Lung microvascular endothelial cell (primary cell): ENCODE data around the gene OXCT2. TPM values are rescaled to one million over a fixed set of nuclear protein-coding genes. Genes with fewer than 3 reads are reported as not detected.
"Not testable (repeated sequence)": the region's sequence is repeated elsewhere in the genome, so short reads cannot be mapped to it uniquely, and the experiment has no call there.

Source experiments
- DNase-seq, 2 donors: peaks; one replicate each; pipeline versions ENCODE4 v3.0.0 to v3.0.0-alpha.2; 2010; ENCODE audit warnings: low read depth in 2 of 2
- total RNA-seq: library from RNA; depleted of rRNA; stranded (reverse); fragments of >200 nt; gene quantifications from 2 replicates; pipeline ENCODE4 v1.2.1, GENCODE V29; 2014

OXCT2 gene
- 2.6 and 4.2 TPM in 2 replicates for total RNA-seq

DNA sequence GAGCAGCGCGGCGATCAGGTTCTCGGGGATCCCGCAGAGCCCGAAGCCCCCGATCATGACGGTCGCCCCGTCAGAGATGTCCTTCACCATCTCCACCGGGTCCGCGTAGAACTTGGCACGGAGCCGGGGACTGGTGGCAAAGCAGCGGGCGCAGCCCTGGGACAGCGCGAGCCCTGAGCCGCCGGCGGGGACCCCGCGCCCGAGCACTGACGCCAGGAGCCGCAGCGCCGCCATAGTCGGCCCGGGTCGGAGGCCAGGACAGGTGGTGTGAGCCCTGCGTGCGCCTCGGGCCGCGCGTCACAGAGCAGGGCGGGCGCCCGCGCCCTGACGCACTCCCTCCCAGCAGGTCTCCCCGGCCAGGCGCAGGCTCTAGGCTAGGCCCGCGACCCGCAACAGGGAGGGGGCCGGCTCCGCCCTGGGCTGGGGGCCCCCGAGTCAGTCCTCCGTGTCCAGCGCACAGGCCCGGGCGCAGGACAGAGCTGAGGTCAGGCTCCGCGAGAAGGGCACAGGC, at the start of gene OXCT2:
OXCT2 (minus strand) TSS at position 327 of the 511 bp plus-strand sequence; CDS start at position 234, 93 bp downstream.
- not testable (repeated sequence) for DNase-seq

DNA sequence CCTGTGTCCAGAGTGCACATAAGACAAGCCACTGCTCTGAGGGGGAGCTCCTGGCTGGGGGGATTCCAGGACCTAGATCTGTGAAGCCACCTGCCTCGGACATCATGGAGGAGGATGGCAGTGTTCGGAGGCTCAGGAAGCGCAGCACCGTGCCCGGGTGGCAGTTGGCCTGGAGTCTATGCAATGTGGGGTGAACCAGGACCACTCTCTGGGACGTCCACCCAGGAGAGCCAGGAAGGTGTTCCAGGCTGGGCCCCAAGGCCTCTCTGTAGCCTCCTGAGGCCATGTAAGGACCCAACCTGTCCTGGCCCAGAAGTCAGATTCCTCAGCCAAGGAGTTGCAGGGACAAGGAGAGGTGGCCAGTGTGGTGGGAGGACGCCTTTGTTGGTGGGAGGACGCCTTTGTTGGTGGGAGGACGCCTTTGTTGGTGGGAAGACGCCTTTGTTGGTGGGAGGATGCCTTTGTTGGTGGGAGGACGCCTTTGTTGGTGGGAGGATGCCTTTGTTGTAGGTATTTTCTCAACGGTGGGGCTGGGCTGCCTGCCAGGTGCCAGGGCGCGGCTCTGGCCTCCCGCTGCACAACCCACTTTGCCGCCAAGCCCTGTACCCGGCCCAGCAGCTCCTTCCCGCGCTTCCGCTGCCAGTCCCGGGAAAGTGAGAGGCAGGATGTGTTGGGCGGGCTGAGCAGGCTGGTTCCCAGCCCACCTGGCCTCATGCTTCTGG, 48.1 kb upstream of the OXCT2 start:
- DNase-seq = no peak

DNA sequence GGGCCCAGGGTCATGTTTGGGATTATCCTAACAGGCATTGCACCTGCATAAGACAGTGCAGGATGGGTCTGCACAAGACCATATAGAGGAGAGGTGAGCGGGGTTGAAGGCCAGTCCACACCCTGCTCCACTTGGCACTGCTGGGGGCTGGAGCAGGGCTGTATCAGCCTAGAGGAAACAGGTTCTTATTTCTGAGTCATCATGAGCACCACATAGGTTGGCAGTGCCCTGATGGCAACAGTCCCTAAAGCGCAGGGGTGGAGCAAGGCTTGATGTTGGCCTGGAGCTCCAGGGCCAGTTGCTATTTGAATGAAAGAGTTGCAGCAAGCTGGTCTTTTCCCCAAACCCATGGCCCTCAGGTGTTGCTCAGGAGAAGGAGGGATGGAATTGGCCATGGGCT, 47.3 kb upstream of the OXCT2 start:
- no peak for DNase-seq

DNA sequence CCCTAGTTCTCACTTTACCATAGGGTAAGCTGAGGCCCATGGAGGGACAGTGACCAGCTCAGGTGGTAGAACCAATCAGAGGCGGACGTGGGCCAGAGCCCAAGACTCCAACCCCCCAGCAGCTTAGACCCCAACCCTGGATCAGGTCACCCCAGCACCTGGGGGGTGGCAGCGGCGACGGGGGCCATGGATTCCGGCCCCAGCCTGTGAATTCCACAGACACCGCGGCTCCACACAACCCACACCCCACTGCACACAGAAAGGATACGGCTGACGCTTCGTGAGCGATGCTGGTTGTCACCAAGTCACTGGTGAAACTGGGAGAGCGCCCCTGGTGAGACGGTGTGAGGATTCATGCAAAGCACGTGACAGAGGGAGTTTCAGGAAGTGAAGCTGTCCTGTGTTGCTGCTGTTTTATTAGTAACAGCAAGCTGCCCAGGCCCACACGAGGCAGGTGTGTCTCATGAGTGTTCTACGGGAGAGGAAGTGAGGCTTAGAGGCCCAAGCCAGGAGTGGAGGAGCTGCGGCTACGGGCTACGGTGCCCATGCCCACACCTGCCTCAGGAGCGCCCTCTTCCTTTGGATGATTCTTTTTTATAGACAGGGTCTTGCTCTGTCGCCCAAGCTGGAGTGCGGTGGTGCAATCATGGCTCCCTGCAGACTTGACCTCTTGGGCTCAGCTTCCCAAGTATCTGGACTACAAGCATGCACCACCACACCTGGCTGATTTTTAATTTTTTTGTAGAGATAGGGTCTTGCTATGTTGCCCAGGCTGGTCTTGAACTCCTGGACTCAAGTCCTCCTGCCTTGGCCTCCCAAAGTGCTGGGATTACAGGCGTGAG, 46.2 kb upstream of the OXCT2 start:
- DNase-seq = peak in 1 of 2 donors; percentile 21

DNA sequence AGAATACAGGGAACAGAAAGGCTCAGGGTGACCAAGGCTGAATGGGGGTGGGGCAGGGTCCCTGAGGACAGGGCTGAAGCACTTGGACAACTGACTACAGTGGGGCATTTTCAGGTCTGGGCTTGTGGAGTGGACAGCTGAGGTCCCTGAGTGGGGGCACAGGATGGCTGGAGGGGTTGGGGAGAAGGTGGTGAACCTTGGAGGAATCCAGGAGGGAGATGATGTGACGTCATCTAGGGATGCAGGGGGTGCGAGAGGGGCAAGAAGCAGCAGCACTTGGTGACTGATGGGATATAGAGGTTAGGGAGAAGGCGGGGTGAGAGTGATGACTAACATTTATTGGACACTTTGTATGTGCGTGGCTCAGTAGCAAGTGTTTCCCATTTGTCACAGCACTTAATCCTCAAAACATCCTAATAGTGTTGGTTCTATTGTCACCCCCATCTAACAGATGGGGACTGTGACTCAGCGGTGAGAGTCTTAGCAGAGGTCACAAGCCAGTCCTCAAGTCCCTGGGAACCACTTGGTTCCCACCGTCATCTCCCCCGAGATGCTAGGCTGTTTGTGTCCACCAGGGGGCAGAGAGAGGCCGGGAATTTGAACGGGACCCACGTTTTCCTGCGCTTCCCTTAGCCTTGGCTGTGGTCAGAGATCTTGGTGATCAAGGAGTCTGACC, 45.4 kb upstream of the OXCT2 start:
- DNase-seq = peak; percentile 59 to 87

DNA sequence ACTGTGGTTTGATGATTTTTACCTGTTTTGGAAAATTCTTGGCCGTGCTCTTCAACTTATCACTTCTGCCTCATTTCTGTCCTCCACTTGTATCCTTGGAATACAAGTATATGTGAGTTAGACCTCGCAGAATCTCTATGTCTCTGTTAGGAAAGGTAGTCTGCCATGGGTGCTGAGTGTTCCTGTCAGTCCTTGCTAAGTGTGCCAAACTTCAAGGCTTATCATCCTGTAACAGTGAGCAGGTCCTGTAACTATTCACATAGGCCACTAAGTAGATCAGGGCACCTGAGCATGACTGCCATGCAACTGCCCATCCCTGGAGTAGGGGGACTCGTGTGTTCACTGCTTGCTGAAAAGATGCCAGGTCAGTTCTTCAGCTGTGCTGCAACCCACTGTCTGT, 41.8 kb upstream of the OXCT2 start:
- no peak for DNase-seq

DNA sequence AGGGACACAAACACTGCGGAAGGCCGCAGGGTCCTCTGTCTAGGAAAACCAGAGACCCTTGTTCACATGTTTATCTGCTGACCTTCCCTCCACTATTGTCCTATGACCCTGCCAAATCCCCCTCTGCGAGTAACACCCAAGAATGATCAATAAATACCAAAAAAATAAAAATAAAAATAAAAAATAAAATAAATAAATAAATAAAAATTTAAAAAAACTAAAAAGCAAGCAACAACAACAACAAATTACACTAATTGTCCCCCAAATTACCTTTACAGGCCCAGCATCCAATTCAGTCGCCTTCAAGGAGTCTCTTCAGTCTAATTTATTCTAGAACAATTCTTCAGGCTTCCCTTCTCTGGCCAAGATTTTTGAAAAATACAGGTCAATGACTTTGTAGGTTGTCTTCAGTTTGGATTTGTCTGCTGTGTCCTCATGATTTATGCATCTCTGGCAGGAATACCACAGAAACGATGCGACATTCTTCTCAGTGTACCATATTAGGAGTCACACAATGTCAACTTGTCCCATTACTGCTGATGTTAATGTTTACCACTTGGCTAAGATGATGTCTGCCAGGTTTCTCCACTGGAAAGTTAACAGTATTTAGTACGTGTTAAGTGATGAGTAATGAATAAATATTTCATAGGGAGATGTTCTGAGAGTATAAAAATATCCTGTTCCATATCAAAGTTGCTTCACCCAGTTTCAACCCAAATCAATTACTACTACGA, 37.8 kb upstream of the OXCT2 start:
- no peak for DNase-seq

DNA sequence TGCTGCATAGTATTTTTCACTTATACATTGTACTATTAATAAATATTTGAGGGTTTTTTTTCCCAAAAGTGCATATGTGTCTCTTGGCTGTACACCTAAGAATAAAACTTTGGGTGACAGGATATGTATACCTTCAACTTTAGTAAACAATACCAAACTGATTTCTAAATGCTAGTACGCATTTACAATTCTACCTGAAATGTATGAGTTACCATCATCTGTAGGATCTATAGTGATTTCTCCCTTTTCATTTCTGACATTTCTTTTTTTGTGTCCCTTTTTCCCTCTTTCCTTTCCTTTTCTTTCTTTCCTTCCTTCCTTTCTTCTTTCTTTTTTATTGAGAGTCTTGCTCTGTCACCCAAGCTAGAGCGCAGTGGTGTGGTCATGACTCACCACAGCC, 34.2 kb upstream of the OXCT2 start:
- DNase-seq = no peak

DNA sequence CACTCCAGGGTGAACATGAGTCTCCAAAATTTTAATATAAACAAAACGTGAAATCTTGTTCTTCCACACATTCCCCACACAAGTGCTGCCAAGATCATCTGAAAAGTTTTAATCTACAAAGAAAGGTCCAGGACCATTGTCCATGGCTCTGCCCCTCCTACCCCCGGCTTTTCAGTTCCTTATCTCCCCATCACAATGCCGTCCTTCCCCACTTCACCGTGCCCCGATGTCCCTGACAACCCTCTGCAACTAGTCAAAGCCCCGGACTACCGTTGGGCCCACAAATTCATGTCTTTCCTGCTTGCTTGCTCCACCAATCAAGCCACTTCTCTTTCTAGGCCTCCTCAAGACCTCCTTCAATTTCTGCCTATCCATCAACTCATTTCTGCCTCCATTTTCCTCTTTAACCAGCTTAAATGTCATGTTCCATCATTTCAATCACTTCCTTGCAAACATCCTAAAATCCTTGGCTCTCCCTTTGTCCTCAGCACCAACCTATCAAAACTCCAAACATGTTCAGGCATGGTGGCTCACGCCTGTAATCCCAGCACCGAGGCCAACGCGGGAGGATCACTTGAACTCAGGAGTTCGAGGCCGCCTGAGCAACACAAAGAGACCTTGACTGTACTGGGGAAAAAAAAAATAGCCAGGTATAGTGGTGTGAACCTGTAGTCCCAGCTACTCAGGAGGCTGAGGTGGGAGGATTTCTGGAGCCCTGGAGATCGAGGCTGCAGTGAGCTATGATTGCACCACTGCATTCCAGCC, 31.5 kb upstream of the OXCT2 start:
- DNase-seq = no peak

DNA sequence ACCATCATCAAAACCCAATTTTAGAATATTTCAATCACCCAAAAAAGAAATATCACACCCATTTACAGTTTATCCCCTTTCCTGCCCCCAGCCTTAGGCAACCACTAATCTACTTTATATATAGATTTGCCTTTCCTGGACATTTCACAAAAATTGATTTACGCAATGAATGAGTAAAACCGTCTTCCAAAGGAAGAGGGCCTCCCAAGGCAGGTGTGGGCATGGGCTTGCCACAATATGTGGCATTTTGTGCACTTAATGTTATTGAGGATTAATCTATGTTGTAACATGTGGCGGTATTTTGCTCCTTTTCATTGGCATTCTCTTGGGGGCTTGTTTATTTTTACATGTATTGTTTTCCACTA, 29.3 kb upstream of the OXCT2 start:
- no peak for DNase-seq

DNA sequence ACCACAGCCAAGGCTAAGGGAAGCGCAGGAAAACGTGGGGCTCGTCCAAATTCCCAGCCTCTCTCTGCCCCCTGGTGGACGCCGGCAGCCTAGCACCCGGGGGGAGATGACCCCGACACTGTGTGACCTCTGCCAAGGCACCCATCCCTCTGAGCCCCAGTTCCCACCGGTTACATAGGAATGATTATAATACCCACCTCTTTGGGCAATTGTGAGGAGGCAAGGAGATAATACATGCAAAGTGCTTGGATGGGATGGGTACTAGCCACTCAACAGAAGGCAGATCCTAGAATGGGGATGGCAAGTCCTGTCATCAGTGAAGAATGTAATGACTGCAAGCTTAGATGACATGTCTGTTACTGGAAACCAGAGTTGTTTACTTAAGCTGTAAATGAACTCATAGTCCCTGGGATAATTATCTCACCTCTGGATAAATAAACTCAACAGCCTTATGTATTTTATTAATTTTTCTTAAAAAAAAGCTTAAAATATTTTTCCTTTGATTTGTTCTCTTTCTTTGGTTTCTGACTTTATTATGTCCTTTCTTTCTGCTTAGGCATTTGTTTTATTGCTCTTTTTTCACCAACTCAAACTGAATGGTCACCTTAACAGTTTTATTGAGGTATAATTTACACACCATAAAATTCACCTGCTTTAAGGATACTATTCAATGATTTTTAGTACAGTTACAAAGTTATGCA, 28.8 kb upstream of the OXCT2 start:
- DNase-seq = peak; percentile 48 to 56

DNA sequence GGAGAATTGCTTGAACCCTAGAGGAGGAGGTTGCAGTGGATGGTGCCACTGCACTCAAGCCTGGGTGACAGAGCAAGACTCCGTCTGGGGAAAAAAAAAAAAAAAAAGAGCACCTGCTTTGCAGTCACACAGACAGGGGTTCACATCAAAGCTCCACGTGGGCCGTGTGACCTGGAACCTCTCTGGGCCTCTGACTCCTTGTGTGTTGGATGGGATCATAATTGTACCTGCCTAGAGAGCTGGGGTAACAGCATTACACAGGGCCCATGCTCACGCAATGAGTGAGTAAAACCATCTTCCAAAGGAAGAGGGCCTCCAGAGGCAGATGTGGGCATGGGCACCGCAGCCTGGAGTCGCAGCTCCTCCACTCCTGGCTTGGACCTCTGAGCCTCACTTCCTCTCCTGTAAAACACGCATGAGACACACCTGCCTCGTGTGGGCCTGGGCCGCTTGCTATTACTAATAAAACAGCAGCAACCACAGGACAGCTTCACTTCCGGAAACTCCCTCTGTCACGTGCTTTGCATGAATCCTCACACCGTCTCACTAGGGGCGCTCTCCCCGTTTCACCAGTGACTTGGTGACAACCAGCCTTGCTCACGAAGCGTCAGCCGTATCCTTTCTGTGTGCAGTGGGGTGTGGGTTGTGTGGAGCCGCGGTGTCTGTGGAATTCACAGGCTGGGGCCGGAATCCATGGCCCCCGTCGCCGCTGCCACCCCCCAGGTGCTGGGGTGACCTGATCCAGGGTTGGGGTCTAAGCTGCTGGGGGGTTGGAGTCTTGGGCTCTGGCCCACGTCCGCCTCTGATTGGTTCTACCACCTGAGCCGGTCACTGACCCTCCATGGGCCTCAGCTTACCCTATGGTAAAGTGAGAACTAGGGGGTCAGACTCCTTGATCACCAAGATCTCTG, 28.0 kb upstream of the OXCT2 start:
- DNase-seq = peak in 1 of 2 donors; percentile 45

DNA sequence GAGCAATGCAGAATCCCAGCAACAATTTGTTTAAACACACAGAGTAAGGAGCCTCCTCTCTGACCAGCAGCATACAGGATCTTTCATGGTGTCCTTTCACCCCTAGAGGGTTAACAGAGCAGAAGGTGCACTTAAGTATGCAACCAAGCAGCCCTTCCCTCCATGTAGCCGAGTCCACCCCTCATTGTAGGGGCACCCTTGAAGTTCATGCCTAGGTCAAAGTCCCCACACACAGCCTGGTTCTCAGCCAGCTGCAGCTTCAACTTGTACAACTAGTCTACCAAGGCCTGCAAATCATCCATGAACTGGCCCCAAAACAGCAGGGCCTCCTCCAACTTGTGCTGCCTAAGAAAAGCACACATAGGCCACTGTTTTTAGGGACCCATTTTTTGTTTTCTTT, 24.5 kb upstream of the OXCT2 start:
- DNase-seq = no peak

DNA sequence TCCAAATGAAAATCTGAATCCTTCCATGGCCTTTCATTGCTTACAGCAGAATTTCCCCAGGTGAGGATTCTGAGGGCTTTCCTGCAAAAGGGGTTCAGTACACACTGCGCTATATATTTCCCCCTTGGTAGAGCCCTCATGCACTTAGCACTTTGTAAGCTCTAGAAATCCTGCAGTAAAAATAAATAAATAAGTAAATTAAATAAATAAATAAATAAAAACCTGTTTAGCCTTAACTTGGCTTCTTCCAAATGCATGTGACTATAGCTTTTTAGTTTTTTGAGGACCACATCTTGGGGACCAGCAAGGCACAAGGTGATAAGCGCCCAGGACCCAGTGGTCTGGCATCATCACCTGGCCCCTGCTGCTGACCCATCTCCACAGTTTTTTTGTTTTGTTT, 20.7 kb upstream of the OXCT2 start:
- no peak for DNase-seq

DNA sequence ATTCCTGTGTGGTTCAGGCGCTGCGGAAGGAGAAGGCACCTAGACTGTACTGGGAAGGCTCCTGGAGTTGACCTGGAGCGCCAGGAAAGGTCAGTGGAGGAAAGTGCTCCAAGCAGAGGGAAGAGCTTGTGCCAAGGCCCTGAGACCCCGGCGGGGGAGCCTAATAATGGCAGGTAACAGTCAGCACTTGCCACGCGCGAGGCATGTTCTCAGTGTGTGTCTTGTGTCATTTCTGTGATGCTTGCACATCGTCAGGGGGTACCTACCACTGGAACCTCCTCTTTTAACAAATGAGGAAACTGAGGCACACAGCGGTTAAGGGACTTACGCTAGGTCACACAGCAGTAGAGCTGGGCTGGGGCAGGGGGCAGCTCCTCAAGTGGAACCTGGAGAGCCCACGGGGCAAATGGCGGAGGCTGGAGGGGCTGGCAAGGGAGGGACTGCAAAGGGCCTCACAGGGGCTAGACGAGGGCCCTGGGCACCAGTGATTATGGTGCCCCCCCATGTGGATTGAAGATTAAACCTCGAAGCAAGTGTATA, 18.5 kb upstream of the OXCT2 start:
- DNase-seq = no peak

DNA sequence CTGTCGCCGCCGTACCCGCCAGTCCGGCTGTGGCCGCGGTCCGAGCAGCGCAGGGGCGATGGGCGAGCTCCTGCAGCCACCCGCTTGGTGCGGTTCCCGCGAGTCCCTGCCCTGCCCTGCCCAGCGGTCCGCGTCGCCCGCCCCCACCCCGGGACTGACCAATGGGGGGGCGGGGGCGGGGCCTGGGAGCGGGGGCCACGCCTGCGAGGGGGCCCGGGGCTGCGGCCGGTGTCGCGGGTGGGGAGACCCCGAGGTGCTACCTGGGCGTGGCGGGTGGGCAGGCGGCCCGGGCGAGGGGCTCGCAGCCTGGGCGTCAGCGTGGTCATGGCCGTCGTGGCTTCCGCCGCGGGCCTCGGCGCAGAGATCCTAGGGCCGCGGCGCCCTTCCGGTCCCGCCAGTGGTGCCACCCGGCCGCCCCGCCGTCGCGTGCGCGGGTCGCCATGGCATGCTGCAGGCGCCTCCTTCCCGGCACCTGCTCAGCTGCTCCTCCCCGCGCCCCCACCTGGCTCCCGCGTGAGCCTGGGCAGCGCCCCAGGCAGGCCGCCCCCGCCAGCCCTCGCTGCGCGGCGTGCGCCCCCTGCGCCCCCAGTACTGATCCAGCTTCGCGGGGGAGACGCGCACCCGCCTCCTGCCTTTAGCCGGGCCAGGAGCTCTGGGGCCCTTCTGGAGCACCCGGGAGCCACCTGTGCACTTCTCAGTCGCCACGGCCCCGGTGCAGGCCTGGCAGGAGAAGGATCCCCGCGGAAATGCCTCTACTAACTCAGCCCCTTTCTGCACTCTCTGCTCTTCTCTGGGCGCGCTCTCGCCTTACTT, 17.8 kb upstream of the OXCT2 start, which contains the start of gene BMP8B:
BMP8B (minus strand) TSS at position 108 of the 813 bp plus-strand sequence. CDS start 380 bp downstream, outside the sequence.
- peak; percentile 15 to 41 for DNase-seq

DNA sequence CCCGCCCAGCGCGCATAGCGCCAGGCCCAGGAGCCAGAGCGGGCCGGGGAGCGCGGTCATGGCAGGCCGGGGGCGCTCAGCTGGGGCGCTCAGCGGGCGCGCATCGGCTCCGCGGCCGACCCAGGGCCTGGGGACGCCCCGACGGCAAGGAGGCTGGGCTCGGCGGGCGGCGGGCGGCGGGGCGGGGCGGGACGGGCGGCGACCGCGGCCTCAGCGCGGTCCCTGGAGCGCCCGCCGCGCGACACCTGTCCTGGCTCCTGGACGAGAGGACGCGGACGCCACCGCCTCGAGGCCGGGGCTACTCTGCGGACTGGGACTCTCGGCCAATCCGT, 17.2 kb upstream of the OXCT2 start:
- no peak for DNase-seq

DNA sequence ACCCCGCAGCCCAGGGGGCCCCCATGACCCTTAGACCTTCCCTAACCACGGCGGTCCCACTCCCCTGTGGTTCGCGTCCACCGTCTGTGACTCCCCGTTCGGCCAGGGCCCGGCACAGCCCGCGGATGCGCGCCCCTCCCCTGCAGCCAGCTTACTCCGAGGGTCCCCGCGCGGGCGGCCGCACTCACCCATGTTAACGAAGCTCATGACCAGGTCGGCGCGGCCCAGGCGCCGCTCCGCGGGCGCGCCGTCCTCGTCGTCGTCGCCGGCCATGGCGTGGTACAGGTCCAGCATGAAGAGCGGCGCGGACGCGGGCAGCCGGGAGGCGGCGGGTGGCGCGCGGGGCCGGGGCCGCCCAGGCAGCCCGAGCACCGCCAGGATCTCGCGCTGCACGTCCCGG, 16.8 kb upstream of the OXCT2 start:
- DNase-seq = not testable (repeated sequence)
